ENCODE measurements around the gene TMEM132D.

DNA sequence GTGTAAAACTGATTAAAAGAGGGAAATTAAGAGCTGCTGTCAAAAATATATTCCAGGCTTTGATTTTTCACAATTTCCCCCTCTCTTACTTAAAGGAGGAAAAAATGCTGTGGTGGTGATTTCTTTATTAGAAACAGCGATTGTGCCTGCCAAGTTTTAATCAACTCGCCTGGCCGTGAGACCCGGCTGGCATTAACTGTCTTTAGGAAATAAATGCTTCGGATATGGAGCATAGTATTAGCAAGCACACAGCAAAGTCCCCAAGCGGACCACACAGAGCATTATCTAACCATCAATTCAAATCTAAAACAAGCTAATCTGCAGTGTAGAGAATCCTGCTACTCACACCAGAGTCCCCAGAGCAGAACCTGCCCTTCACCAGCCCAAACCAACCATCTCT is 457.1 kb downstream of the TMEM132D start:
- TF ChIP-seq, protein P1, sequence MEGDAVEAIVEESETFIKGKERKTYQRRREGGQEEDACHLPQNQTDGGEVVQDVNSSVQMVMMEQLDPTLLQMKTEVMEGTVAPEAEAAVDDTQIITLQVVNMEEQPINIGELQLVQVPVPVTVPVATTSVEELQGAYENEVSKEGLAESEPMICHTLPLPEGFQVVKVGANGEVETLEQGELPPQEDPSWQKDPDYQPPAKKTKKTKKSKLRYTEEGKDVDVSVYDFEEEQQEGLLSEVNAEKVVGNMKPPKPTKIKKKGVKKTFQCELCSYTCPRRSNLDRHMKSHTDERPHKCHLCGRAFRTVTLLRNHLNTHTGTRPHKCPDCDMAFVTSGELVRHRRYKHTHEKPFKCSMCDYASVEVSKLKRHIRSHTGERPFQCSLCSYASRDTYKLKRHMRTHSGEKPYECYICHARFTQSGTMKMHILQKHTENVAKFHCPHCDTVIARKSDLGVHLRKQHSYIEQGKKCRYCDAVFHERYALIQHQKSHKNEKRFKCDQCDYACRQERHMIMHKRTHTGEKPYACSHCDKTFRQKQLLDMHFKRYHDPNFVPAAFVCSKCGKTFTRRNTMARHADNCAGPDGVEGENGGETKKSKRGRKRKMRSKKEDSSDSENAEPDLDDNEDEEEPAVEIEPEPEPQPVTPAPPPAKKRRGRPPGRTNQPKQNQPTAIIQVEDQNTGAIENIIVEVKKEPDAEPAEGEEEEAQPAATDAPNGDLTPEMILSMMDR (IDR thresholded peaks at IDR 0.05), result no peak
- TF ChIP-seq, protein P2, sequence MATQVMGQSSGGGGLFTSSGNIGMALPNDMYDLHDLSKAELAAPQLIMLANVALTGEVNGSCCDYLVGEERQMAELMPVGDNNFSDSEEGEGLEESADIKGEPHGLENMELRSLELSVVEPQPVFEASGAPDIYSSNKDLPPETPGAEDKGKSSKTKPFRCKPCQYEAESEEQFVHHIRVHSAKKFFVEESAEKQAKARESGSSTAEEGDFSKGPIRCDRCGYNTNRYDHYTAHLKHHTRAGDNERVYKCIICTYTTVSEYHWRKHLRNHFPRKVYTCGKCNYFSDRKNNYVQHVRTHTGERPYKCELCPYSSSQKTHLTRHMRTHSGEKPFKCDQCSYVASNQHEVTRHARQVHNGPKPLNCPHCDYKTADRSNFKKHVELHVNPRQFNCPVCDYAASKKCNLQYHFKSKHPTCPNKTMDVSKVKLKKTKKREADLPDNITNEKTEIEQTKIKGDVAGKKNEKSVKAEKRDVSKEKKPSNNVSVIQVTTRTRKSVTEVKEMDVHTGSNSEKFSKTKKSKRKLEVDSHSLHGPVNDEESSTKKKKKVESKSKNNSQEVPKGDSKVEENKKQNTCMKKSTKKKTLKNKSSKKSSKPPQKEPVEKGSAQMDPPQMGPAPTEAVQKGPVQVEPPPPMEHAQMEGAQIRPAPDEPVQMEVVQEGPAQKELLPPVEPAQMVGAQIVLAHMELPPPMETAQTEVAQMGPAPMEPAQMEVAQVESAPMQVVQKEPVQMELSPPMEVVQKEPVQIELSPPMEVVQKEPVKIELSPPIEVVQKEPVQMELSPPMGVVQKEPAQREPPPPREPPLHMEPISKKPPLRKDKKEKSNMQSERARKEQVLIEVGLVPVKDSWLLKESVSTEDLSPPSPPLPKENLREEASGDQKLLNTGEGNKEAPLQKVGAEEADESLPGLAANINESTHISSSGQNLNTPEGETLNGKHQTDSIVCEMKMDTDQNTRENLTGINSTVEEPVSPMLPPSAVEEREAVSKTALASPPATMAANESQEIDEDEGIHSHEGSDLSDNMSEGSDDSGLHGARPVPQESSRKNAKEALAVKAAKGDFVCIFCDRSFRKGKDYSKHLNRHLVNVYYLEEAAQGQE (IDR thresholded peaks at IDR 0.05; ENCODE audit: insufficient read depth in 1 of 2, low read depth in 2 of 2, low read length in 1 of 2), result no peak
- no peak for TF ChIP-seq POLR2AphosphoS5 (IDR thresholded peaks at IDR 0.05; ENCODE audit: low read depth, low read length)
- no peak for TF ChIP-seq TCF7L2 (IDR thresholded peaks at IDR 0.05; ENCODE audit: low read depth, low read length)
- no peak for TF ChIP-seq SIN3A (IDR thresholded peaks at IDR 0.05; ENCODE audit: borderline replicate concordance, insufficient read depth, low read depth, low read length)
